ENCODE data around the gene ABLIM2.
"Not testable (repeated sequence)": the region's sequence is repeated elsewhere in the genome, so short reads cannot be mapped to it uniquely, and the experiment has no call there.

Gene ABLIM2

DNA sequence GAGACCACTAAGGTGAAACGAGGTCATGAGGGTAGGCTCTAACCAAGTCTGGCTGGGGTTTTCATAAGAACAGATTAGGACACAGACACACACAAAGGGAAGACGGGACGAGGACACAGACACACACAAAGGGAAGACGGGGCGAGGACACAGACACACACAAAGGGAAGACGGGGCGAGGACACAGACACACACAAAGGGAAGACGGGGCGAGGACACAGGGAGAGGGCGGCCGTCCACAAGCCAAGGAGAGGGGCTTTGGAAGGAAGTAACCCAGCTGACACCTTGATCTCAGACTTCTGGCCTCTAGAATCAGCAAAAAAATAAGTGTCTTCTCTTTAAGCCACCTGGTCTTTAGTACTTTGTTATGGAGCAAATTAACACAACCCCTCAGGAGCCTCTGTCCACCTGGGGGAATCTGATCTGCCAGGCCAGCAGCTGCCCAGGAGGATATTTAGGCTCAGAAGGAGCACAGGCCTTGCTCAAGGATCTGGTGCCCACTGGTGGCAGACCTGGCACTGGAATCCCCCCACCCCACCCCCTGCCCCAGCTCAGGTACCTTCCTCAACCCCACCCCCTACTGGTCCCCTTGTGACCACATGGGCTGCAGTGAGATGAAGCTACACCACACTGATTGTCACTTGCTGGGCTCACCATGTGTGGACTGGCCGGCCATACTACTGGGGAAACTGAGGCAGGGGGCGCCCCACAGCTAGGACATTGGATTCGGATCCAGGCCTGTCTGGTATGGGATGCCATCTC is 2.8 kb downstream of the ABLIM2 start:
- DNase-seq = no peak

- DNase-seq = no peak
Measured at GRCh38 chr4:8155048-8155447, 3.6 kb downstream of the ABLIM2 start.

DNA sequence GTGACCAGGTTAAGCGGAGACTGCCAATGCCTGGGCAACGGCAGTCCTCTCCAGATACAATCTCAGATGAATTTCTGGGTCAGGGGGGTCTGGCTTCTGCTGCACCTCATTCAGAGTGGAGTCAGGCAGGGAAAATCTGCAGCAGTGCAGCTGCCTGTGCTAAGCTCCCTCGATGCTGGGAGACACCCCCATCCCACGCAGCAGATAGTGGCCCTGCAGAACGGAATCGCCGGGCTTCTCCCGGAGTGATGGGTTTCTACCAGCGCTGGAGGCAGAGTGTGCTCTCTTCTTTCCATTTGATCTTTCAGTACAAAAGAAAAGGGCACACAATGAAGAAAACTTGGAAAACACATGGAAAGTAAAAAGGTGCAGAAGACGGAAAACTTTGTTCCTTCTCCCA is 5.2 kb downstream of the ABLIM2 start:
- DNase-seq = no peak

DNA sequence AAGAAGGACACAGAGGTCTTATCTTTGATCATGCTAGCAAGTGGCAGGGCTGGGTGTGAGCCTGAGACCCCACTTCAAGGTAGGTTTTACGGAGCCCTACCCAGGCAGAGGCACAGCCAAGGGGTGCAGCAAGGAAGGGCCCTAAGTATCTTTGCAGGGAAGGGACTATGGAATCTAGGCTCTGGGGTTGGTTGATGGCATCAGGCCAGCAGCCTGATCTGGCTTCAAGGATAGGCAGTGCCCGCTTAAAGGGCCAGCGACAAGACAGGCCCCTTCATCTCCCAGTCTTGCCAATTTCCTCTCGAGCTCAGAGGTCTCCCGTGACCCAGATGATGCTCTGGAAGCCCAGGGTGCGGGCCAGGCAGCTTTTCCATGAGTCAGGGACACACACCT is 5.8 kb downstream of the ABLIM2 start:
- no peak for DNase-seq

DNA sequence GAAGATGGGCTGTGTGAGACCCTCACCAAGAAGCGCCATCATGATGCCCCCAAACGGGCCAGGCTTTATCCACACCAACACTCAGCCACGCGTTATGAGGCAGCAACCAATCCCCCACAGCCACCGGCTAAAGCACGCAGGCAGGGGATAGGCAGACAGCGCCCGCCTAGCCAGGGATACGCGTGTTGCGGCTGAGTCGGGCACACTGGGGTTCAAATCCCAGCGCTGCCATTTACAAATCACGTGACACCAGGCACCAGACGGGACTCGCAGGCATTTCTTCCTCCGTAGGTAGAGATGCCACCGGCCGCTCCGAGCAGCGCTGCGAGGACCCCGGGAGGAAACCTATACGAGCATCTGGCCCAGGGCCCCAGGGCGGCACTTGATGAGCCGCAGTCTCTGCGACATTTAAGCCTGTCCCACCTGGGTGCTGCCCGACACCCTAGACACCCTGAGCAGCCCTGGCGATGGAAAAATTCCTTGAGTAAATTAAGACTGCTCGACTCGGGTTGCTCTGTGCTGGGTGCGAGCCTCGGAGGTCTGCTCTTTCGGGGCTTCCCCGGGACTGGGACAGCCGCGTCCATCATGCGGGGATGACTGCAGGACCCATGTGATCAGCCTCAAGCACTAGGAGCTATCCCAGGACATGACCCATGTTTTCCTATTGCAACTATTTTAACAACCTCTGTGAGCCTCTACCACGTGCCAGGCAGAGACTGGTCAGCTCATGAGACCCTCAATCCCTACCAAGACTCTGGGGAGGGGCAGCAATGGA is 6.3 kb downstream of the ABLIM2 start:
- DNase-seq = no peak

GRCh38 chr4:8151165-8151650 is 7.4 kb downstream of the ABLIM2 start:
- no peak for DNase-seq

- no peak for DNase-seq
Measured at GRCh38 chr4:8150152-8151090, 8.2 kb downstream of the ABLIM2 start.

DNA sequence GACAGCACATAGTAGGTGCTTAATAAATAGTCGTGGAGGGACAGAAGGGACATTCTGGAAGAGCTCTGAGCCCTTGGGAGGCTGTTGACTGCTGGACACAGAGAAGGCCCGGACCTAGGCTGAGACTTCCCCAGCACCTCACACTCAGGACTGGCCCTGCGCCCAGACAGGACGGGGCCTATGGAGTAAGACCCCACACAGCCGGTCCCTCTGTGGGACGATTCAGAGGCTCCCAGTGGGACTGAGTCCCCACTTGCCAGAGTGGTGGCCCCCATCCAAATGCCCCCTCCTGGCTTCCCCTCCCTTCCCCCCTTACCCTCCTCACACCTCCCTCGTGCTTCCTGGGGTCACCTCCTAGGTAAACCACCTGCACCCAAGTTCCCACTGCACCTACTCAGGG is 8.9 kb downstream of the ABLIM2 start:
- DNase-seq = no peak

DNA sequence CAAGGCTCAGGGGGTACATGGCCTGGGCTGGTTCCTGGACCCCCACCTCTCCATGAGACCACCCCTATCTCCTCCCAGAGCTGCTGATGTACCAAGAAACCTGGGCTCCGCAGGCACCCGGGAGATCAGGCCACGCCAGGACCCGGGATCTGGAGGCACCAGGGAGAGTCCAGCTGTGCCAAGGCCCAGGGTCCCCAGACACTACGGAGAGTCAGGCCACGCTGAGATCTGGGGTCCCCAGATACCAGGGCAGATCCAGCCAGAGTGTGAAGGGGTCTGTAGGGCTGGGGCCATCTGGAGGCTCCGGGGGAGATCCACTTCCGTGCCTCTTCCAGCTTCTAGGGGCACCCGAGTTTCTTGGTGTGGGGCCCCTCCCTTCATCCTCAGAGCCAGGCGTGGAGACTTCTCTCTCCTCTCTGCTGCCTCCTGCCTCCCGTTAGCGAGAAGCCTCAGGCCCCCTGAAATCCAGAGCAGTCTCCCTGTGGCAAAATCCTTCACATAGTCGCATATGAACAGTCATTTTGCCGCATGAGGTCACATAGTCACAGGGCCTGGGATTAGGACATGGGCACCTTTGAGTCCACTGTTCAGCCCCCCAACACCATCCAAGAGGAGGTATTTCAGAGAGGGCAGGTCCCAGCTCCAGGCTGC is 9.7 kb downstream of the ABLIM2 start:
- no peak for DNase-seq

DNA sequence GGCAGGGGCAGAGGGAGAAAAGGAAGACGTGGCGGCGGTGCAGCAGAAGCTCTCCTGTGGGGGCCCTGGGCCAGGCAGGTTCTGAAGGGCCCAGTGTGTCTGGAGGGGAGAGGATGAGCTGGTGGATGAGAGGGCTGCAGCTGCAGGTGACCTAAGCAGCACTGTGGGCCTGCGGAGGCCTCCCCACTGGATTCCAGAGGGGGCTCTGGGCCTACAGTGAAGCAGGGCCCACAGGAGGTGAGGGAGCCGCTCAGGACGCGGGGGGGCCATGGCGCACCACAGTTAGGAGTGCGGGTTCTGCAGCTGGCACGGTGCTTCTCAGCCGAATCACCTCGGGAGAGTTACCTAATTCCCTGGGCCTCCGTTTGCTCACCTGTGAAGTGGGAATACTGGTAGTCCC is 10.5 kb downstream of the ABLIM2 start:
- no peak for DNase-seq

DNA sequence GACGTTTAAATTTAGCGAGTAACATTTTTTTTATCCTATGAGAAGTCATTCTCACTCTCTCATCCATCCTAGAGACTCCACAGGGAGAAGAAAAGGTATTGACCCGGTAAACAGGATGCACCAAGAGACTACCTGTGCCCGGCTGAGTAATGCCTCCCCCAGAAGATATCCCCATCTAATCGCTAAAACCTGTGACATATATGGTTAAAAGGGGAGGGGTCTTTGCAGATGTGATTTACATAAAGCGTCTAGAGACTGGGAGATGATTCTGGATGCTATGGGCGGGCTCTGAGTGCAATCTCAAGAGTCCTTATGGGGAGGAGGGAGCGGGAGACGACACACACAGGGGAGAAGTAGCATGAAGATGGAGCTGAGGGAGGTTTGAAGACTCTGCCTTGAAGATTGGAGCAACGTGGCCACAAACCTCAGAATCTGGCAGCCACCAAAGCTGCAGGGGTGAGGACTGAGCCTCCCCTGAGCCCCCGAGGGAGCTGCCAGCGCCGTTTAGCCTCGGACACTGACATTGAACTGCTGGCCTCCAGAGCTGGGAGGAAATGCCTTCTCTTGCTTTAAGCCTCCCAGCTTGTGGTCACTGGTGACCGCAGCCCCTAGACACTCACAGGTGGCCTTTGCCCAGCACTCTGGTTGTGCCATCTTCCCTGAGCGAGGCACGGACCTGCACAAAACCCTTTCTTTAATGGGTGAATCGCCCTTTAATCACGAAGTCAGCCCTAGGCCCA is 11.2 kb downstream of the ABLIM2 start:
- no peak for DNase-seq

- no peak for DNase-seq
Measured at GRCh38 chr4:8146157-8146556, 12.5 kb downstream of the ABLIM2 start.

GRCh38 chr4:8144359-8144758 is 14.3 kb downstream of the ABLIM2 start:
- DNase-seq = no peak

DNA sequence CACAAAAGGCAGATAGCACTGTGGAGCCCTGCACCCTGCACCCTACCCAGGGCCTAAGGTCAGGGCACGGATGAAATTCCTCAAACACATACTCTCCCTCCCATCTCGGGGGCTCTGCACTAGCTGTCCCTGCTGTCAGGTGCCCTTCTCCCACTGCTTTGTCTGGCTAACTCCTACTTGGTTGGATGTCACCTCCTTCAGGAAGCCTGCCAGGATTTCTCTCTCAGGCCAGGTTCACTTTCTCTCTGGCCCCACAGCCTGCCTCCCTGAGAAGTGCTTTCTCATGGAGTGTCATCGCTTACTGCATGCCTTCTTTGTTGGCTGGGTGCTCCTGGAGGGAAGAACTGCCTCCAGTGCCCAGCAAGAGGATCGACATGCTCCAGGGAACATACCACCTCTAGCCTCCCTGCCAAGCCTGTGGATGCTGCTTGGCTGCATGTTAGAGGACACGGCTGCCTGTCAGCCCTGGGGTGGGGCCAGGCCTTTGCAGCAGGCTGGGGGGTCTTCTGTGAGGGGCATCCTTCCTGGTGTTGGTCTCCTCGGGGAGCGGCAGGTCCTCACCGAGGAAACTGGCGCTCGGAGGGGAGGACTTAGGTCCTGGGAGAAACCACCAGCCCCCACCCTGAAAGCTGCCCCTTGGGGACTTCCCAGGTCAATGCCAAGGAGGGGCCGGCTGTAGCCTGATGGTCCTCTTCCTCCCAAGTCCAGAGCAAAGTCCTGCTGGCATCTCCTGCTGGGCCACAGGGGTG is 15.0 kb downstream of the ABLIM2 start:
- no peak for DNase-seq

DNA sequence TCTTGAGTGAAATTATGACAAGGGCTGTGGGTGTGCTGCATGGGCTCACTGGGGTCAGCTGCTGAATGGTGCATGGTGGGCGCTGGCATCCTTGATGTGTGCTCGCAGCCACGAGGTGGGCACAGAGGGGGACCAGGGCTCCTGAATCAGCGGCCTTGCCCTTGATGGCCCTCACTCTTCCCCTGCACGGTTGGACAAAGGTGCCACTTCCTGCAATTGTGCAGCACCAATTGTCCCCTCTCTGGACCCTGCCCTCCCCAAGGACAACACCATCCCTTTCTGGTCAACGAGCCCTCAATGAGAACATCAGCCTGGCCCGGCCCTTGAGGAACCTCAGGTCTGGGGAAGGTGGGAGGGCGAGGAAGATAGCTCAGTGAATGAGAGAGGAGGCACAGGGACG is 16.1 kb downstream of the ABLIM2 start:
- DNase-seq = no peak

- DNase-seq = no peak
Measured at GRCh38 chr4:8141935-8142334, 16.7 kb downstream of the ABLIM2 start.

GRCh38 chr4:8140915-8141314 is 17.7 kb downstream of the ABLIM2 start:
- DNase-seq = no peak

- not testable (repeated sequence) for DNase-seq
Measured at GRCh38 chr4:8139726-8140125, 18.9 kb downstream of the ABLIM2 start.

GRCh38 chr4:8136972-8137710 is 21.5 kb downstream of the ABLIM2 start:
- no peak for DNase-seq

GRCh38 chr4:8136529-8136928 is 22.1 kb downstream of the ABLIM2 start:
- no peak for DNase-seq

Measured in activated T-cell treated with anti-CD3 and anti-CD28 coated beads, Interleukin-2, amount 50 U/mL, for 48 hours (primary cell).